HG02973 (cell line): ENCODE measurements around the gene SAP30L.

Experiments
- ATAC-seq: cut with Tn5 transposase; IDR thresholded peaks from one replicate; pipeline ENCODE4 v1.9.1; 2021; ENCODE audit warnings: moderate library complexity; ENCODE audit not compliant: unreplicated experiment

The SAP30L gene, protein sequence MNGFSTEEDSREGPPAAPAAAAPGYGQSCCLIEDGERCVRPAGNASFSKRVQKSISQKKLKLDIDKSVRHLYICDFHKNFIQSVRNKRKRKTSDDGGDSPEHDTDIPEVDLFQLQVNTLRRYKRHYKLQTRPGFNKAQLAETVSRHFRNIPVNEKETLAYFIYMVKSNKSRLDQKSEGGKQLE

DNA sequence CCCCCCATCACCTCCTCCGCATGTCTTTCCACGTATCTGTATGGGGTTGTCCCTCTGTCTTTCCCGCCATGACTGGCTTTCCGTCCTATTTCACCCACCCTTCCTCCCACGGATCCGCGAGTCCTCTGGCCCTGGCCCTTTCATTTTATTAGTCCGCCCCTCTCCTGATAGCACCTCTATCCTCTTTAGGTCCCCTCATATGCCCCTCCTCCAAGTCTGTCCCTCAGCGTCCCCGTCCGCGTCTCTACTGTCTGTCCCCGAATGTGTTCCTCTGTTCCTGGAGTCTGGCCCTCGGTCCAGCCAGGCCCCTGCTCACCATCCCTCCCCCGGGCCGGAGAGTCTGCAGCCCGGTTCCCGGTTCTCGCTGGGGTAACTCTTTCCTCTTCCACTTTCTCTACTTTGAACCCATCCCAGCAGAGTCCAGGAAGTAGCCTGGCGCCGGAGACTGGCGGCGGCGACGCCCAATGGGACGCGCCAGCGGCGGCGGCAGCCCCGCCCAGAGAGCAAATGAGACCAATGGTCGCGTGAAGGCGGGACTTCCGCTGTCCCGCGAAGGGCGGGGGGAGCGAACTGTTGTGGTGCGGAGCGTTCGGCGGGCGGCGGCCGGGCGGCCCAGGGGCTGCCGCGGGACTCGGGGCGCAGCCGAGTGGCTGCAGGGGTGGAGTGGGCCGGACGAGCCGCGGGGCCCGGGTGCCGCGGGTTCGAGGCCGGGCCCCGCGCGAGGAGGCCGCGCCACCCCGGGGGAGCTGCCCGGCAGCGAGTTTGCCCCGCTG is at the start of gene SAP30L:
Gene SAP30L, plus strand, starts transcription at position 576 of the 773 bp plus-strand sequence. CDS start 608 bp downstream, outside the sequence.
- ATAC-seq: peak; percentile 94

DNA sequence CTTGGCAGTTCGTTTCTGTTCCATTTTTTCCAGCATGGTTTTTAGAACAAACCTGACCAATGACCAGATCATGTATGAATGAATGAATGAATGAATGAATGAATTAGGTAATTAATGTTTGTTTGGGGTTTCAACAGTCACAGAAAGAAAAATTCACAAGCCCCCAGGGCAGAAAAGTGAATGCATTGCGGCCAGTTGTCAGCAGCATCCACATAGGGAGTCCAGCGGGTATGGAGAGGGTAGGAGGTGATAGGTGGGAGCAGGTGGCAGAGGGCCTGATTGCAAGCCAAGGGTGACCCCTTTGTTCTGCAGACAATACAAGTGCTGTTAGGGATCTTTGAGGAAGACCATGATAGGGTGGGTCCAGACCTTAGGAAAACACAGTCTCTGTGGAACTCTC is 49.7 kb upstream of the SAP30L start:
- ATAC-seq: no peak

DNA sequence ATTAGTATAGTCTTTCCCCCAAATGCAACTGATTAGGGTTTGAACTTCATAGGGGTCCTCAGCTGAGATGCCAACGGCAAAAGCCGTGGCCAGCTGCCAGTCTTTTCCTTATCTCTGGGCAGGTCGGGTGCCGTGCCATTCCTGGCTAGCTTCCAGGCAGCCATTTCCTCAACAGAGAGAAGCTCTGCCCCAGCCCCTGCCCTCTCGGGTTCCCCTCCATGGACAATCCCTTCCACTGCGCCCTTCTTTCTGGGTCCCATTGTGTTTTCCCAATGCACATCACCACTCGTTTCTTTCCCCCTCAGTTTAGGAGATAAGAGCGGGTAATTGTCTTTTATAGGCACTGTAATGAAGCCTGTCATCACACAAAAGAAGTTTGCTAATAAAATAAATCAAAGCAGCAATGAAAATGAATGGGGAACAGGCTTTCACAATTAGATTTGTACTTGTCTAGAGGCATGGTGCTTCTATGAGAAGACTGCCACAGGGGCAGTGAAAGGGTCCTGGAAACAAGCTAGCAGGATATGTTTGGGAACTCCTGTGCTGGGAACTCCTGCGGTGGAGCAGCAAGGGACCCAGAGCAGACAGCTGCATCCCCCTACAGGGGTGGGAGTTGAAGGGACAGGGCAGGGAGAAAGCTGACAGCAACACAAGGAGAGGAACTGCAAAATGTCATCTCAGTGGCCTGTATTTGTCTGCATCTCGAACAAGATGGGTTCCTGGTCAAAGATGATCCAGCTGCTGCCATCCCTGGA is 48.0 kb upstream of the SAP30L start:
- ATAC-seq: no peak

DNA sequence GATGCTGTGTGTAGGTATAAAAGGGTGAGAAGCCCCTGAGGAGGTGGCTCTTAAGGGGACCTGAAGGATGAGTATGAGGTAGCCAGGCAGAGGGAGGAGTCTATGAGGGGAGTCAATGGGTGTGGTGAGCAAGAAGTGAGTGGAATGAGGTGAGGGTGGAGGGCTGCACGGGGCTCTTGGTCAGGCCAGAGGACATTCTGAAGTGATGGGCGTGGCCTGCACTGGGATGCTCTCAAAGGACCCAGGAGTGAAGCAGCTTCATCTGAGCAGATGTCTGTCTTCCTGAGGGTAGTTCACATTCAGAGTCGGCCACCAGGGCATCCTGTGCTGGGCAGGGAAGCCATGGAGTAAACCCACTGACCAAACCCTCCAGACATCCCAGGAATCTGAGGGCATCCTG is 45.1 kb upstream of the SAP30L start:
- no peak for ATAC-seq

DNA sequence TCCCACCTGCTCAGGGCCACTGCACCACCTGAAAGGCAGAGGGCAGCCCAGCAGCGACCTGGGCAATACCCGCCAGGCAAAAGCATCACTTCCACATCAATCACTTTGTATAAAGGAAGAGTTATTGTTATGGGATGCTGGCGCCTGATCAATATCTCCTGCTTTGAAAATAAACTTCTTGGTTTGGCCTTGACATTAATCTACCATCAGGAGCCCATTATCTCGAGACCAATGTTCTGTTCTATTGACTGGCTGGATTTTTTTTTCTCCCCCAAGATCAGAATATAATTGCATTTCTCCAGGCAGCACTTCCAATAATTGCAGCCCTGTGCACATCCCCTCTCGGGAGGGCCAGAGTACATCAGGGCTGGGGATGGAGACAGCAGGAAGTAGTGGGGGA is 44.4 kb upstream of the SAP30L start:
- no peak for ATAC-seq

DNA sequence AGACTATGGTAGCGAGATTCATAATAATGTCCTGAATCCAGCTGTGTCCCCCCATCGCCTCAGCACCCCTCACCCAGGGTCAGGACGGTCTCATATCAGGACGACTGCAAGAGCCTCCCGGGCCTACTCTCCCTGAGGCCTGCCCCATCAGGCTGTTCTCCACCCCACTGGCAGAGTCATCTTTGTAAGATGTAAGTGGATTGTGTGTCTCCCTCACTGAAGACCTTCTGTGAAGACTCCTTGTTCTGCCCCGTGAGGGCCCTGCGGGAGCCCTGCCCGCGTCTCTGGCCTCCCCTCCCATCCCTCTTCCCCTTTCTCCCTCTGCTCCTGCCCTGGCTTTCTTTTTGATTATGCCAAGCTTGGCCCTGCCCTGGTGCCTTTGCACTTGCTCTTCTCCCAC is 43.9 kb upstream of the SAP30L start:
- no peak for ATAC-seq

DNA sequence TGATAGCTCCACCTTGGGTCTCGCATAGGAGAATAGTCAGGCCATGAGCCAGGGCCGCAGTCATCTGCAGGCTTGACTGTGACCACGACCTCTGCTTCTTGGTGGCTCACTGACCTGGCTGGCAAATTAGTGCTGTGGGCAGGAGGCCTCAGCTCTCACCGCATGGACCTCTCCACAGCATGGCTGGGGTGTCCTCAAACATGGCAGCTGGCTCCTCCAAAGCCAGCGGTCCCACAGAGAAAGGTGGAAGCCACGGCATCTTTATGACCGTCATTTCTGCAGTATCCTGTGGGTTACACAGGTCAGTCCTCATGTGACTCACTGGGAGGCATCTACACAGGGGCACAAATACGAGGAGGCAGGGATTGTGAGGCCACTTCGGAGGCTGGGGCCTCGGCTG is 43.2 kb upstream of the SAP30L start:
- no peak for ATAC-seq

DNA sequence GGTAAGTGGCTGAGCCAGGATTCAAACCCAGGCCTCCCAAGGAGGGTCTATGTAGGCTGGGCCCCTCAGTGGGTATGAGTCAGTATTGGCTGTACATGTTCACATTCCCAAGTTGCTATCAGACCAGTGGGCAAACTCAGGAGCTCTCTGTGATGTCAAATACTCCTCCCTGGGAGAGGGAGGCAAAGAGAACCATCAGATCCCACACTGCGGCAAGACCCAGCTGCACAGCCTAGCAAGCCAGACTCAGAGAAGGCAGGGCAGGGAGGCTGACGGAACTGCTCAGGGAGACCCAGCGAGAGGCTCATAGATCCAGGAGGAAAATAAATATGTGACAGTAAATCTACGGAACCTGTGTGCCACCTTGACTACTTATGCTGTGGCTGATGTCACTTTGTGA is 42.6 kb upstream of the SAP30L start:
- no peak for ATAC-seq

DNA sequence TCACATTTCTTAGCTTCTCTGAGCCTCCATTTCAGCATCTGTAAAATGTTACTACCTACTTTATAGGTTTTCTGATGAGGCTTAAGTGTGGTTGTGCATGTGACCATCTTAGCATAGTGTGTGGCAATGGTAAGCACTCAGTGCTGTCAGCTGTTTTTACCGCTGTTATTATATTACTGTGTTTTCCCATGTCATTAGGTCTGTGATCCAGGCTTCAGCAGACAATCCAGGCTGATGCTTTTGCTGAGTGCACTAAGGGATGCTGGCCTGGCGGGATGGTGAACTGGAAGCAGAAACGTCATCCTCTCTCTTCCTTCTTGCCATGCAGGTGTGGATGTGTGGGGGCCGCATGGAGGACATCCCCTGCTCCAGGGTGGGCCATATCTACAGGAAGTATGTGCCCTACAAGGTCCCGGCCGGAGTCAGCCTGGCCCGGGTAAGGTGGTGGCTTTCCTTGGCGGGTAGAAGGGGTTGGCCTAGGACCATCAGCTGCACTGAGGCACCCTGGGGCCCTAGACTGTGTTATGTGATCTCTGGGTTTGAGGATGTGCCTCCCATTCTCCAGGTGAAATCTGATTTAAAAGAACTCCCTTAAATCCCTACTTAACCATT is 41.9 kb upstream of the SAP30L start:
- no peak for ATAC-seq

DNA sequence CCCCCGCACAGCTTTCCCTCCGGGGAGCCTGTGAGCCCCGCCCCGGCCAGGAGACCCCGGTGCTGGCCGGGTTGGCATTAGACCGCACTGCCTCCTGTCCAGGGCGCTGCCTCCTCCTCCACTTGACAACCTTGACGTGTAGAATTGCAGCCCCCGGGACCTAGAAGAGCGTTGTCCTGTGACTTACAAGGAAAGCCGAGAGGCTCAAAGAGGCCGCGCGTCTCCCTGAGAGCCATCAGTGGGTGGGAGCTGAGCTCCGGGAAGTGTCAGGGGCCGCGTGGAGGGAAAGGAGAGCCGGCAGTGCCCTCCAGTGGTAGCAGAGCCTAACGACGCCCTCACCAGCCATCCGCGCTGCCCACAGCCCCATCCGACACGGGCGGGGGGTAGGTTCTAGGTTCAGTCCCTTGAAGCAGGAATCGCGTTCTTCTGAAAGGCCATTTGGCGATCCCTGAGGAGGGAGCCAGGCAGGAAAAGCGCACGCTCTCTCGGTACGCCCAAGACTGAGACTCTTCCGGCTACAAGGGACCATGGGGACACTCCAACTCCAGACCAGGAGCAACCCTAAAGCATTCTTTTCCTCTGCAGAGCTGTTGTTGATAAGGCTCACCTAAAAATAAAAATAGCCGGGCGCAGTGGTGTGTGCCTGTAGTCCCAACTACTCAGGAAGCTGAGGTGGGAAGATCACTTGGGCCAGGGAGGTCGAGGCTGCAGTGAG is 40.6 kb upstream of the SAP30L start:
- peak; percentile 97 for ATAC-seq

DNA sequence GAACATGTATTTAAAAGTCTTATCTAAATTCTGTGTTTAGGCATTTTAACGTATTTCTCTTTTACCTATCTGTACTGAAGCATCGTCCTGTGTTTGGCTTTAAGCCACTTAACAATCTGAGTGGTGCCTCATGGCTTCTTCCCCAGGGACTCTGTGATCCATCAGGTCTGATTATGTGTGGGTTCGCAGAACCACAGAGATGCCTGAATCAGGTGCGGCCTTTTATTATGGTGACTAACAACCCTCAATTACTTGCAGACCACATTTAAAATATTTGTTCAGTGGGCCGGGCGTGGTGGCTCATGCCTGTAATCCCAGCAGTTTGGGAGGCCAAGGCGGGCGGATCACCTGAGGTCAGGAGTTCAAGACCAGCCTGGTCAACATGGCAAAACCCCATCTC is 39.6 kb upstream of the SAP30L start:
- no peak for ATAC-seq

DNA sequence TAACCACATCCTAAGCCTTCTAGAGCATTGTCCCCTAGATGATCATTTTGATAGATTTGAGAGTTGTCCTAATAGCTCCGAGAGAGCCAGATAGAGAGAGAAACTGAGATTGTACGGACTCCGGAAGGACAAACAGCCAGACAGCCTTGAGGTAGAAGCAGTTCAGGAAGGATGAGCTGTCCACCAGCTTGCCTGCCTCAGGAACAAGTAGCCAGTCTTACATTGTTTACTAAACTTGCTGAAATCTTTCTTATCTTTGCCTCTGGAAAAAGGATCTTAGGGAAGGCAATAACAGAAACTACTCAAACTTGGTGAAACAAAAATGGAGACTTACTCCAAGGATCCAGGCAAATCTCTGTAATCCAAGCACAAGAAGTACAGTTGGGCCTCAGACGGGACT is 39.0 kb upstream of the SAP30L start:
- ATAC-seq: no peak

DNA sequence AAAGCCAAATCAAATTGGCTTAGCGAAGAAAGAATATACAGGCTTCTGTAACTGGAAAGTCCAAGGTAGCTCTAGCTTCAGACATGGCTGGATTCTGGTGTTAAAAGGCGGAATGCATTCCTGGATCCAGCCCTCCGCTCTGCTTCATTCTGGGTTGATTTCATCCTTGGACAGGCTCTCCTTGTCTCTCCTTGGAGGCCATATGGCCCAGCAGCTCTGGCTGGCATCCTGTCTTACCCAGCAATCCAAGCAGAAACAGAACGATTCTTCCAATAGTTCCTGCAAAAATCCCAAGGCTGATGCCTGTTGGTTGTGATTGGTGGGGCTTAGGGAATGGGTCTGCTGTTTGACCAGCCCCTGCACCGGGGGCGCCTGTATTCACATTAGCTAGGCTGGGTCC is 37.0 kb upstream of the SAP30L start:
- ATAC-seq: no peak

DNA sequence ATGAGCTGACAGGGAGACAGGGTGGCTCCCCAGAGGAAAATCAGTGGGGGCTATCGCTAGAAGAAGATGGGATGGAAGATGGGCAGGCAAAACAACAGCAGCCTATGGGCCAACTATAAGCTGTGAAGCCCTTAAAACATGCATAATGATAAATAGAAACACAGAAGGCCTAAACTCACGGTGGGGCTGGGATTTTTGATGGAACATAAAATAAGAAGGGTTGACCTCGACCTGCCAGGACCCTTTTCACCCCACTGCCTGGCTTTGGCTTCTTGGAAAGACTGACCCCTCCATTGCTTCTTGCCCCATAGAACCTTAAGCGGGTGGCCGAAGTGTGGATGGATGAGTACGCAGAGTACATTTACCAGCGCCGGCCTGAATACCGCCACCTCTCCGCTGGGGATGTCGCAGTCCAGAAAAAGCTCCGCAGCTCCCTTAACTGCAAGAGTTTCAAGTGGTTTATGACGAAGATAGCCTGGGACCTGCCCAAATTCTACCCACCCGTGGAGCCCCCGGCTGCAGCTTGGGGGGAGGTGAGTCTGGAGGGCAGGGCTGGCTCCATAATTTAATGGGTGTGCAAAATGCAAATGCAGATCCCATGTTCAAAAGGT is 36.5 kb upstream of the SAP30L start:
- no peak for ATAC-seq

DNA sequence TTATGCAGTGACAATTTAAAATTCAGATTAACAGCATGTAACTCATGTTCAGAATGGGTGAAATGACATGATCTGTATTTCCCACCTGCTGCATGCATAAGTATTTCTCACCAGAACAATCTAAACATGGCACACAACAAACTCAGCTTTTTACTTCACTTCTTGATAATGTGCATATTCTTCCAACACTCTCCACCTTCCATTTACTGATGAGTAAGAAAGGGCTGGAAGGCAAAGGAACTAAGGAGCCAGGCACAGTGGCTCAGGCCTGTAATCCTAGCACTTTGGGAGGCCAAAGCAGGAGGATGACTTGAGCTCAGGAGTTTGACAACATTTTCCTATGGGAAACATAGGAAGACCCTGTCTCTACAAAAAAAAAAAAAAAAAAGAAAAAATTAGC is 35.8 kb upstream of the SAP30L start:
- no peak for ATAC-seq

DNA sequence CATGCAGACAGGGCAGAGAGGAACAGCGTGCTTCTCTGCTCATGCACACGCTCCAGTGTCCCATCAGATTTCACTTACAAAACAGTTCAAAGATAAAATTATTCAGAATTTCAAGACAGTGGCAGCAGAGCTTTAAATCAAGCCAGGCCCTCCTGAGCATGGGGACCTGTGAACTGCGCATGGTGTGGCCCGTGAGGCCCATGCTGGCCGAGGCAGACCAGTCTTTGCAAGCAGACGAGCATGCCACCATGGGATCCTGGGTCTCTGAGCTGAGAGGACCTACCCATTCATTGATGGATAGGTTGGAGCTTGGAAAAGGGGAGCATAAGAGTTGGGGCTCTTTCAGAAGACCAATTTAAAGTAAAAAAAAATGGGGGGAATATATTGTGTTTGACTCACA is 35.0 kb upstream of the SAP30L start:
- ATAC-seq: no peak

DNA sequence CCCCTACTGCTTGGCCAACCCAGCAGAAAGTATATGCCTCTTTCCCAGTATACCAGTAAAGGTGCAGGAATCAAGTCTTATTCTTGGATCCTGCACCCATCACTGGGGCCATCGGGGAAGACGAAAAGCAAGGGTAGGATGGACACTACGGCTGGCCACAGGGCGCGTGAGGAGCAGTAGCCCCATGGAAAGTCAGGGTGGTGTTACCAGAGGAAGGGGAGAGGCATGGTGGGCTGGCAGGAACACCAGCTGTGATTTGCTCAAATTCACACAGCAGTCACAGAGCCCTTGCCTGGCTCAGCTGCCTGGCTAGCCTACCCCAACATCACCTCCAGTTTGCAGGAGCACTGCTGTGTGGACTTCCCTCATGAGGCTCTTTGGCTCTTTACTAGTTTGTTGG is 34.5 kb upstream of the SAP30L start:
- ATAC-seq: no peak

DNA sequence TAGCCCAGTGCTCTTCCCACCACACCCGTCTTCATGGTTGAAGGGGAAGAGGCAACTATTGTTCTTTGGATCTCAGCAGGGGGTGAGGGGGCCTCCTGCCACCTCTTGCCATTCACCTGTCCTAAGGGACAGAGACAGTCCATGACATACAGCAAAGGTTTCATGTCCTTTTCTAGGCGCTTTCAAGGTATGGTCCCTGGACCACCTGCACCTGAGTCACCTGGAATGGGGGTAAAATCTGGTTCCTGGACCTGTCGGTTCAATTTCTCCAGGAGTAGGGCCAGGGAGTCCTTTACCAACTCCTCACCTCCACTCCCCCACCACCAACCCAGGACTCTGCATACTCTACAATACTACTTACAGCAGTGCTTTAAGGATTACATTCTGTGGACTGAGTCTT is 33.5 kb upstream of the SAP30L start:
- ATAC-seq: no peak

DNA sequence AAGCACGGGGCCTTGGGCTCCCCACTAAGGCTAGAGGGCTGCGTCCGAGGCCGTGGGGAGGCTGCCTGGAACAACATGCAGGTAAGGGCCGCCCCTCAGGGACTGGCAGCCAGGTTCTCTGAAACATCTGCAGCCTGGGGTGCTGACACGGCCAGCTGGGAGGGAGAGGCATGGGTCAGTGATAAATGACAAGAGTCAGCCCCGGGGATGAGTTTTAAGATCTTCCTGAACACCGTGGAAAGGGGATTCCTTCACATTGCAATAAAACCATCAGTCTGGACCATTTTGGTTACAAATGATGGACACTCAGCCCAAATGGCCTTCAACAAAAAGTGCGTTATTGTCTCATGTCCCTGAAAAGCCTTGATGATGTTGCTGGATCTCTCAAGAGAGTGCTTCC is 32.9 kb upstream of the SAP30L start:
- no peak for ATAC-seq

DNA sequence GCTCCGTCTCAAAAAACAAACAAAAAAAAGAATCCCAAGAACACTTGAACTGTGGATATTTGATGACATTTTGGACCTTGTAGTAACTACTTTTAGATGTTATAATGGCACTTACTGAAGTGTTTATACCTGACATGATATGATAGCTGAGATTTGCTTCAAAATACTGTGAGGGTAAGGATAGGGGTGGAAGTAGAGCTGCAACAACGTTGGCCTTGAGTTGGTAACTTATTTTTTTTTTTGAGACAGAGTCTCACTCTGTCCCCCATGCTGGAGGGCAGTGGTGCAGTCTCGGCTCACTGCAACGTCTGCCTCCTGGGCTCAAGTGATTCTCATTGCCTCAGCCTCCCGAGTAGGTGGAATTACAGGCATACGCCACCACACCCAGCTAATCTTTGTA is 30.7 kb upstream of the SAP30L start:
- ATAC-seq: no peak
